Suprapubic skin (tissue), 4 donors: ENCODE results near the gene KRTAP12-2. TPM values are rescaled to one million over a fixed set of nuclear protein-coding genes. Genes with fewer than 3 reads are reported as not detected.

Source experiments
- DNase-seq, 2 donors: peaks; one replicate each; pipeline ENCODE4 v3.0.0-alpha.2; 2019; ENCODE audit warnings: low spot score in 2 of 2
- H3K27ac ChIP-seq: fragments of 200-600 bp; sonication (generic); one replicate; pipeline ENCODE4 v1.5.1; 2019
- H3K27me3 ChIP-seq: fragments of 200-600 bp; sonication (generic); one replicate; pipeline ENCODE4 v1.5.1; 2019
- H3K36me3 ChIP-seq: fragments of 200-600 bp; sonication (generic); one replicate; pipeline ENCODE4 v1.5.1; 2019
- H3K4me1 ChIP-seq: fragments of 200-600 bp; sonication (generic); one replicate; pipeline ENCODE4 v1.5.1; 2019
- H3K4me3 ChIP-seq: fragments of 200-600 bp; sonication (generic); one replicate; pipeline ENCODE4 v1.5.1; 2019; ENCODE audit warnings: mild to moderate bottlenecking
- H3K9me3 ChIP-seq: fragments of 200-600 bp; sonication (generic); one replicate; pipeline ENCODE4 v1.5.1; 2019
- CTCF ChIP-seq, 2 donors: fragments of 200-600 bp in 1 of 2; fragments of 450-650 bp in 1 of 2; sonication (generic) in 1 of 2; IDR thresholded peaks; one replicate each; pipeline ENCODE4 v1.5.1; 2016 to 2019; ENCODE audit warnings: antibody characterized with exemption in 2 of 2, mild to moderate bottlenecking in 1 of 2, moderate library complexity in 1 of 2
- EP300 ChIP-seq: sonication (generic); formaldehyde crosslinking; IDR thresholded peaks from one replicate; pipeline ENCODE4 v1.6.1; 2017; ENCODE audit warnings: antibody characterized with exemption
- POLR2A ChIP-seq, 2 donors: fragments of 450-650 bp; IDR thresholded peaks; one replicate each; pipeline ENCODE4 v1.6.1; 2017; ENCODE audit warnings: antibody characterized with exemption in 2 of 2, mild to moderate bottlenecking in 2 of 2, moderate library complexity in 2 of 2
- POLR2AphosphoS5 ChIP-seq, 3 donors: sonication (generic); formaldehyde crosslinking; IDR thresholded peaks; one replicate each; pipeline ENCODE4 v1.6.1; 2017; ENCODE audit warnings: antibody characterized with exemption in 3 of 3
- WGBS: methylation state at CpG from one replicate; pipeline ENCODE4 v1.1.5; 2018; 5-methylcytosine and 5-hydroxymethylcytosine counted together
- total RNA-seq, 4 donors: library from RNA; depleted of rRNA; stranded (reverse); fragments of >200 nt; gene quantifications; one replicate each; pipeline ENCODE4 v1.1.0, GENCODE V29; 2016

The KRTAP12-2 gene
- total RNA-seq, 4 donors from 2014 or later: 5.6 to 29.3 (median 8.2) TPM; not detected in 1

DNA sequence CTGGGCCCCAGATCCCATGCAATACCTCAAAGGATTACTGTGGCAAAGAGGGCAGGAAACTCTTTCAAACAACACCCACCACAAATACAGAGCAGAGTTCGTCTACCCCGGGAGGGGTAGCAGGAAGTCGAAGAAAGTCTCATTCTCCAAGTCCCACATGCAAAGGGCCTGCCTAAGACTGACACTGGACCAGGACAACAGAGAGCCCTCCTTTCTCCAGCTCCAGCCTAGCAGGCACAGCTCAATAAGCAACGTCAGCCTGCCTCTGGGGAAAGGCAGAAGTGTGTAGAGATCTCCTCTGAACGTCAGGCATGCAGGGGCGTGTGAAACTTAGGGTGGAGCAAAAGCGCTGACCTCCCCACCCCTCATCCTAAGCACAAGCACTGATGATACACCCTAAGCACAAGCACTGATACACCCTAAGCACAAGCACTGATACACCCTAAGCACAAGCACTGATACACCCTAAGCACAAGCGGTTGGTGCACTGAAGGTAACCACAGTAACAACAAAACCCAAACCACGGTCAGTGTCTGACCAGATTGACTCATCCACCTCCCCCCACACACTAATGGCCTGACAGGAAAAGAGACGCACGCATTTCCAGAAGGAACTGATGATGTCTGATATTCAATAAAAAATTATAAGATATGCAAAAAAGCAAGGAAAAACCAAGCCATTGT lies 7.7 kb downstream of the KRTAP12-2 start:
- WGBS: 57% methylated on average over 11 of the region's 11 CpGs
- no peaks in the 10 kb centered on the region for H3K36me3 ChIP-seq

GRCh38 chr21:44658541-44658910 lies 8.2 kb downstream of the KRTAP12-2 start:
- Histone ChIP-seq H3K36me3 (no peaks in the 10 kb centered on the region), H3K4me3 (no peak overlapping the region), H3K27ac (no peak overlapping the region), H3K4me1 (no peaks in the 10 kb centered on the region), H3K27me3 (peaks cover 24% of the 10 kb centered on the region), H3K9me3 (peaks cover 5% of the 10 kb centered on the region)
- TF ChIP-seq CTCF (IDR thresholded peaks at IDR 0.05): no peak
- no peak for TF ChIP-seq POLR2A (IDR thresholded peaks at IDR 0.05)
- no peak for TF ChIP-seq POLR2AphosphoS5 (IDR thresholded peaks at IDR 0.05)
- TF ChIP-seq EP300: no peak
- WGBS: 80% methylated on average over 5 of the region's 5 CpGs
- DNase-seq: no peak

More for the DNA sequence above, 7.7 kb downstream of the KRTAP12-2 start:
- H3K27me3 ChIP-seq: peaks cover 20% of the 10 kb centered on the region
- H3K4me1 ChIP-seq: no peaks in the 10 kb centered on the region
- TF ChIP-seq POLR2AphosphoS5 (IDR thresholded peaks at IDR 0.05) (no peak), POLR2A (IDR thresholded peaks at IDR 0.05) (no peak), CTCF (IDR thresholded peaks at IDR 0.05) (no peak), EP300 (no peak)
- DNase-seq: no peak
- no peak overlapping the region for H3K27ac ChIP-seq
- H3K4me3 ChIP-seq: no peak overlapping the region
- H3K9me3 ChIP-seq: peaks cover 5% of the 10 kb centered on the region

DNA sequence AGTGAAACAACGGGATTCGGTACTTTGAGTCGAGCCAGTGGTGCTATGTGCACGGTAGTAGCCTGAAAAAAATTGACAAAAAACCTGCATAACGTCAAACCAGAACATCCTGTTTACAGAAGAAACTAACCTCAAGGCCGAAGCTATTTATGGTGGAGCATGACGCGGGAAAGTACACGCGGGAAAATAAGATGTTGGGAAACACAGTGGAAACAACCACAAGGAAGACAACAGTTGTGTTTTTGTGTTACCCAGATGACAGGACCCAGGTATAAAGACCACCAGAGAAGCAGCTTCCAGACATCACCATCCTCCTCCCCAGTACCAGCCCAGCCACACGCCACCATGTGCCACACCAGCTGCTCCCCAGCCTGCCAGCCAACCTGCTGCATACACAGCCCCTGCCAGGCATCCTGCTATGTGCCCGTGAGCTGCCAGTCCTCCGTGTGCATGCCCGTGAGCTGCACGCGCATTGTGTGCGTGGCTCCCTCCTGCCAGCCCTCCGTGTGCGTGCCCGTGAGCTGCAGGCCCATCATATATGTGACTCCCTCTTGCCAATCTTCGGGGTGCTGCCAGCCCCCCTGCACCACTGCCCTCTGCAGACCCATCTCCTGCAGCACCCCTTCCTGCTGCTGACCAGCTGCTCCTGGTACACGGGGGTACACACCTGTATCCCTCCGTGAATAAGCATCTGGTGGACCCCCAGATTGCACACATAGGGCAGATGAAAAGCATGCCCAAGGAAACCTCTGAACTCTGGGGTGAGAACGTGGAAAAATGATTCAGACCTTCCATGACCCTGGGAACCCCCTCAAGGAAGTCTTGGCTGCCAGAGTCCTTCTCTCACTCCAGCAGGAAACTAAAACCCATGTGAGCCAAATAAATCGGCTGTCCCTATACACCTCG lies 8.8 kb downstream of the KRTAP12-2 start, which contains the start of gene KRTAP12-3:
Gene KRTAP12-3 (plus strand): TSS at position 298 of the 906 bp plus-strand sequence. CDS start 48 bp downstream, at position 346.
- no peak within 1 kb of the TSS for H3K4me3 ChIP-seq
- DNase-seq: no peak
- no peaks in the 10 kb centered on the region for H3K4me1 ChIP-seq
- H3K36me3 ChIP-seq: no peaks in the 10 kb centered on the region
- no peak within 1 kb of the TSS for H3K27ac ChIP-seq
- TF ChIP-seq EP300 (no peak), POLR2AphosphoS5 (IDR thresholded peaks at IDR 0.05) (no peak), POLR2A (IDR thresholded peaks at IDR 0.05) (no peak), CTCF (IDR thresholded peaks at IDR 0.05) (no peak)
- 69% methylated on average over 26 of the region's 26 CpGs for WGBS
- peaks cover 24% of the 10 kb centered on the region for H3K27me3 ChIP-seq
- peaks cover 5% of the 10 kb centered on the region for H3K9me3 ChIP-seq

GRCh38 chr21:44656868-44657267 lies 9.9 kb downstream of the KRTAP12-2 start:
- Histone ChIP-seq H3K9me3 (peaks cover 5% of the 10 kb centered on the region), H3K4me3 (no peak overlapping the region), H3K4me1 (no peaks in the 10 kb centered on the region), H3K27ac (no peak overlapping the region), H3K27me3 (peaks cover 24% of the 10 kb centered on the region), H3K36me3 (no peaks in the 10 kb centered on the region)
- TF ChIP-seq POLR2A (IDR thresholded peaks at IDR 0.05) (no peak), POLR2AphosphoS5 (IDR thresholded peaks at IDR 0.05) (no peak), EP300 (no peak), CTCF (IDR thresholded peaks at IDR 0.05) (no peak)
- no peak for DNase-seq
- 71% methylated on average over 1 of the region's 1 CpG for whole genome bisulfite sequencing

- Histone ChIP-seq H3K36me3 (no peaks in the 10 kb centered on the region), H3K4me1 (no peaks in the 10 kb centered on the region), H3K27me3 (peaks cover 30% of the 10 kb centered on the region), H3K4me3 (no peak within 1 kb of the TSS), H3K27ac (no peak within 1 kb of the TSS), H3K9me3 (peaks cover 5% of the 10 kb centered on the region)
- TF ChIP-seq POLR2AphosphoS5 (IDR thresholded peaks at IDR 0.05): no peak
- no peak for TF ChIP-seq CTCF (IDR thresholded peaks at IDR 0.05)
- no peak for TF ChIP-seq EP300
- no peak for TF ChIP-seq POLR2A (IDR thresholded peaks at IDR 0.05)
- DNase-seq: no peak
- 61% methylated on average over 6 of the region's 9 CpGs for WGBS
These were observed 12.1 kb downstream of the KRTAP12-2 start, which contains the start of gene KRTAP12-4 for GRCh38 chr21:44654576-44655175. KRTAP12-4 (minus strand) TSS chr21:44654659; CDS start chr21:44654614, 45 bp downstream.
